ENCODE data around the gene IDH3A.

- TF ChIP-seq POLR2A (IDR thresholded peaks at IDR 0.05; ENCODE audit: low read depth, low read length), result no peak
- TF ChIP-seq TAF1 (IDR thresholded peaks at IDR 0.05; ENCODE audit: low read depth, low read length), result no peak
These were observed 28.9 kb downstream of the IDH3A start for GRCh38 chr15:78178064-78178463.
